Dendritic cell treated with granulocyte-macrophage colony-stimulating factor and Interleukin-4, amounts not matched to agents 40 ng/mL and 50 ng/mL, for 4 days (primary cell): Measurements from ENCODE around the gene UNC13B.
A peak's percentile ranks its signal among the peaks of the same experiment; 100 is the strongest.

ENCODE experiments used
- H3K27ac Mint-ChIP-seq: one replicate; pipeline ENCODE4 v1.8.0; 2022; ENCODE audit warnings: mild to moderate bottlenecking, mixed read lengths
- H3K27me3 Mint-ChIP-seq: one replicate; pipeline ENCODE4 v1.8.0; 2022; ENCODE audit warnings: mild to moderate bottlenecking, mixed read lengths
- H3K36me3 Mint-ChIP-seq: one replicate; pipeline ENCODE4 v1.8.0; 2022; ENCODE audit warnings: low read depth, mixed read lengths
- H3K4me1 Mint-ChIP-seq: one replicate; pipeline ENCODE4 v1.8.0; 2022; ENCODE audit warnings: low read depth, mixed read lengths
- H3K4me3 Mint-ChIP-seq: one replicate; pipeline ENCODE4 v1.8.0; 2022; ENCODE audit warnings: mild to moderate bottlenecking, moderate library complexity, mixed read lengths
- H3K9me3 Mint-ChIP-seq: one replicate; pipeline ENCODE4 v1.8.0; 2022; ENCODE audit warnings: mixed read lengths
- intact Hi-C: fragments of 100-400 bp; cut with micrococcal nuclease; formaldehyde crosslinking; loops from one replicate; pipeline ENCODE4 v1.15.0; 2022

The UNC13B gene

DNA sequence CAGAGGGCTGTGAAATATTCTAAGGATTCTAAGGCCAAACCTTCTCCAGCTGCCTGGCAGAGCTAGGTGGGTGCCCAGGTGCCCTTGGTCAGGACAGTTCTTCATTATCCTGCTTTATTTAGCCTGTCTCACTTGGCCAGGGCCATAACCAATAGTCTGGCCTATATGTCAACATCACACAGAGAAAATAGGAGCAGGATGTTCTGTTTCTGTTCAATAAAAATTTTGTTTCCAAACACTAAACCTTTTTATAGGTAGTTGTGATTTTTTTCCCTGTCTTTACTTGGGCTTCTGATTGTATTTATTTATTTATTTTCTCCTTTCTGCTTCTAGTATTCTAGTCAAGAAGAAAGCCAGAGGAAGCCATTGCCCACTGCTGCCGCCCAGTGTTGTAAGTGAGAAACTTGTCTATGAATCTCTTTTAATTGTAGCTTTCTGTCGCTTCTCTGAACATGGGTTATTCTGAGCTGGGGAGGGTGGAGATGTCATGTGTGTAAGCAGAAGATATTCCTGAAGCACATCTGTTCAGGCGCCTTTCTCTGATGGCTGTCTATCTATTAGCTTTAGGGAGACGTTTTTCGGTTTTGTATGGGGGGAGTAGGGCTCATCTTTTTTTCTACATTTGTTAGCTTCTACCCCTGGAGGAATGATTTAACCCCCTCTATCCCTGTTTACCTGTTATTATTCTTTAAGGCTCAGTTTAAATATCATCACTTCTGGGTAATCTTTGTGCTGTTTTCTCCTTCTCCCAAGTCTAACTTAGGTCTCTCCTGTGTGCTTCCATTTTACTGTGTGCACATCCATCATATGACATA, 97.1 kb downstream of the UNC13B start:
- H3K4me1 Mint-ChIP-seq: peaks cover 5% of the 10 kb centered on the region
- no peaks in the 10 kb centered on the region for H3K9me3 Mint-ChIP-seq
- intact Hi-C loops: loop anchor here (1.0 to 5.0 kb wide), 2 partner anchors 142 to 362 kb away; a partner anchor contains a TSS
- no peaks in the 10 kb centered on the region for H3K36me3 Mint-ChIP-seq
- no peak overlapping the region for H3K4me3 Mint-ChIP-seq
- H3K27ac Mint-ChIP-seq: no peak overlapping the region
- no peaks in the 10 kb centered on the region for H3K27me3 Mint-ChIP-seq

DNA sequence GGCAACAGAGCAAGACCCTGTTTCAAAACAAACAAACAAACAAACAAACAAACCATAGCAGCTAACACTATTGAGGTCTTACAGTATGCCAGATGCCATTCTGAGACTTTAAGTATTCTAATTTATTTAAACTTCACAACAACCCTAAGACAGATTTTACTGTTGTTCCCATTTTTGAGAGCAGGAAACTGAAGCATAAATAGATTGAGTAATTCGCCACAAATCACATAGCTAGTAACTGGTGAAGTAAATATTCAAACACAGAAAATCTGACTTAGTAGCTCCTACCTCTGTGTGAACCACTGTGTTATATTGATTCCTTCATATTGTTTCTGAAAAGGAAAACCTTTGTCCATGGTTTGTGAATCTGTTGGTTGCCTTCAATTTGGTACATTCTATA, 98.4 kb downstream of the UNC13B start:
- intact Hi-C loops: no loop called here
- Mint-ChIP-seq H3K36me3 (no peaks in the 10 kb centered on the region), H3K27me3 (no peaks in the 10 kb centered on the region), H3K9me3 (no peaks in the 10 kb centered on the region), H3K4me1 (peaks cover 5% of the 10 kb centered on the region), H3K27ac (no peak overlapping the region), H3K4me3 (no peak overlapping the region)

DNA sequence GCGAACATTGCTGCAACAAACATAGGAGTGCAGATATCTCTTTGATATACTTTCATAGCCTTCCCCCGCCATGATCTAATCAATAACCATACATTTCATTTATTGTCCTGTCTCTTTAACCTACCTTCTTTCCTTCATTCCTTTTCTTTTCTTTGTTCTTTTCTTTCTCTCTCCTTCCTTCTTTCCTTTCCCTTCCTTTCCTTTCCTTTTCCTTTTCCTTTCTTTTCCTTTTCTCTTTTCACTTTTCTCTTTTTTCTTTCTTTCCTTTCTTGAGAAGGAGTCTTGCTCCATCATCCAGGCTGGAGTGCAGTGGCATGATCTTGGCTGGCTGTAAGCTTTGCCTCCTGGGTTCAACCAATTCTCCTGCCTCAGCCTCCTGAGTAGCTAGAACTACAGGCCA, 100.3 kb downstream of the UNC13B start:
- H3K9me3 Mint-ChIP-seq: no peaks in the 10 kb centered on the region
- no peaks in the 10 kb centered on the region for H3K27me3 Mint-ChIP-seq
- peak overlapping the region; percentile 3 for H3K27ac Mint-ChIP-seq
- H3K4me1 Mint-ChIP-seq: peaks cover 5% of the 10 kb centered on the region
- H3K36me3 Mint-ChIP-seq: no peaks in the 10 kb centered on the region
- intact Hi-C loops: no loop called here
- H3K4me3 Mint-ChIP-seq: no peak overlapping the region

DNA sequence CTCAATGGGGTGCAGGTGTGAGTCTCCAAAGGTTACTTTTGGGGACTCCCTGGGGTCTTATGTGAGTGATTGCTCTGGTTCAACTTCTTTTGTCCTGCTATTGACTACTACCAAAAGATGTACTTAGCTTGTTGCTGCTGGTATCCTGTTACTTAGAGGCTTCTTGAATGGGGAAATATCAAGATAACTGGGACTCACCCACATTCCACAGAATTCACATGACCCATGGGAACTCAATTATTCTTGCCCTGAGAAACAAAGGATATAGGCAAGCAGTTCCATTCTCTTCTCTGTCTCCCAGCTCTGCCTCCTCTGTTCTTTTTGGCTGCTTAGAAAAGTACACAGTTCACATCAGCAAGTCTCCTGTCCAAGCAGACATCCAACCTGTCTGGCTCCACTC, 105.9 kb downstream of the UNC13B start:
- Mint-ChIP-seq H3K27me3 (no peaks in the 10 kb centered on the region), H3K4me3 (no peak overlapping the region), H3K27ac (no peak overlapping the region), H3K9me3 (no peaks in the 10 kb centered on the region), H3K4me1 (peaks cover 13% of the 10 kb centered on the region), H3K36me3 (no peaks in the 10 kb centered on the region)
- intact Hi-C loops: no loop called here

DNA sequence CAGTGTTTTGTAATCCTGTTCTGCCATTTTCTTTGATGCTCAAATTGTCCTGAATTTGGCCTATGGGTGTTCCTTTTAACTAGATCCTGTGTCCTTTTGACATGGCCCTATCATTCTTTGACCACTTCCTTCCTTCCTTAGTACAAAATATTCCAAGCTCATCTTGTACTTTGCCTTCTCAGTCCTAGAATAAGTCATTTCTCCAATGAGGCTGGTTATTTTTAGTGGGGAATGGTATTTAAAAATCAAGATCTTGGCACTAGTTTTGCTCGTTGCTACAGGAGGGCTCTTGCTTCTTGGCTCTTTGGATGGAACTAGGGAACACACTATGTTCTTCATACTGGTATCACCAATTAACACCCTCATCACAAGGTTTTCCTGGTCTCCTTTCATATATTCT, 108.1 kb downstream of the UNC13B start:
- intact Hi-C loops: no loop called here
- no peak overlapping the region for H3K4me3 Mint-ChIP-seq
- H3K27ac Mint-ChIP-seq: no peak overlapping the region
- H3K36me3 Mint-ChIP-seq: no peaks in the 10 kb centered on the region
- peaks cover 13% of the 10 kb centered on the region for H3K4me1 Mint-ChIP-seq
- H3K9me3 Mint-ChIP-seq: no peaks in the 10 kb centered on the region
- H3K27me3 Mint-ChIP-seq: no peaks in the 10 kb centered on the region

DNA sequence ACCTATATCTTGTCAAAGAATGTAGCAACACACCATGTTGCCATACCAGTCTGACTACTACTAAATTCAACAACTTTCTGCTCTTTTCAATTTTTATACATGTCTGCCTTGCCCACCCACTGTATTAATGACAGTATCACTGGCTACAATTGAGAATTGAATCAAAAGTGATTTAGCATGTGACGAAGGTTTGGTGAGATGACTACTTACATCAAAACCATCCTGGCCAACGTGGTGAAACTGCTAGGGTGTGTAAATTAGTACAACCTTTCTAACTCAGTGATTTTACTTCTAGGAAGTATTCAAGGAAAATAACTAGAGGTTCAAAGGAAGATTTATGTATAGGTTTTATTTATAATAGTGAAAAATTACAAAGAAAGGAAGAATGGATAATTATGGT, 109.8 kb downstream of the UNC13B start:
- Mint-ChIP-seq H3K27ac (no peak overlapping the region), H3K4me3 (no peak overlapping the region), H3K4me1 (peaks cover 22% of the 10 kb centered on the region), H3K27me3 (no peaks in the 10 kb centered on the region), H3K36me3 (no peaks in the 10 kb centered on the region), H3K9me3 (no peaks in the 10 kb centered on the region)
- intact Hi-C loops: no loop called here

DNA sequence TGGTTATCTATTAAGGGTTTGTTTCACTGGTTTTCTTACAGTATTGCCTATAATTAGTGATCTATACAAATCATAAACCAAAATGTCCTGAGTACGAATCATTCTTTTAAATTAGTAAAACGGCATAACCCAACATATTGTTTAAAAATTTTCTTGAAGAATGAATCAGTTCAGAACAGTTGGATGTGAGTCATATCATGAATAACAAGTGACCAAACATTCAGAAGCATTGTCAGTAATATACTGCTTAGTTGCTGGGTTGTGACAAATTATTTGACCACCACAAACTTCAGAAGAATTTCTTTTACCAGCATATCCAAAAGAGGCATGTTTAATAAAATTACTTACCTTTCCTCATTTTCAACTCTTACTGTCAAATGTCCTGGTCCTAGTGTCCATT, 111.2 kb downstream of the UNC13B start:
- no peaks in the 10 kb centered on the region for H3K27me3 Mint-ChIP-seq
- no peak overlapping the region for H3K4me3 Mint-ChIP-seq
- no peaks in the 10 kb centered on the region for H3K36me3 Mint-ChIP-seq
- H3K4me1 Mint-ChIP-seq: peaks cover 15% of the 10 kb centered on the region
- no peaks in the 10 kb centered on the region for H3K9me3 Mint-ChIP-seq
- H3K27ac Mint-ChIP-seq: no peak overlapping the region
- intact Hi-C loops: no loop called here

DNA sequence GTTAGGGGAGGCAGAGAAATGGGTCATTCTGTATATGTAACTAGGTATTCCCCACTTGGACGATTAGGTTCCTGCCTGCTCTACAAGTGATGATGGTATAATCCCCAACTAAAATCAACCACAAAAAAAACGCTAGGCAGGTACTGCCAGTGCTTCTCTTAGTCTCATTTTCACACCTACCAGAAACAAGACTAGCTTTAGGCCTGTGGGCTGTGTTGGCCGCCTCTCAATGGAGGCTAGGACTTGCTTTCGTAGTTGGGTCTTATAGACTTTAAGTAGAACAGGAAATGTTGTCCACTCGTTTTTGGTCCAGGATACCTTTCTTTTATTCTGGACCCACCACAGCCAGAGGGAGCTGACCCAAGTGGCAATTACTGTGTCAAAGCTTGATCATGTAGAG, 111.8 kb downstream of the UNC13B start:
- H3K4me3 Mint-ChIP-seq: no peak overlapping the region
- no peaks in the 10 kb centered on the region for H3K27me3 Mint-ChIP-seq
- no peaks in the 10 kb centered on the region for H3K9me3 Mint-ChIP-seq
- H3K4me1 Mint-ChIP-seq: peaks cover 13% of the 10 kb centered on the region
- intact Hi-C loops: no loop called here
- no peak overlapping the region for H3K27ac Mint-ChIP-seq
- H3K36me3 Mint-ChIP-seq: no peaks in the 10 kb centered on the region

DNA sequence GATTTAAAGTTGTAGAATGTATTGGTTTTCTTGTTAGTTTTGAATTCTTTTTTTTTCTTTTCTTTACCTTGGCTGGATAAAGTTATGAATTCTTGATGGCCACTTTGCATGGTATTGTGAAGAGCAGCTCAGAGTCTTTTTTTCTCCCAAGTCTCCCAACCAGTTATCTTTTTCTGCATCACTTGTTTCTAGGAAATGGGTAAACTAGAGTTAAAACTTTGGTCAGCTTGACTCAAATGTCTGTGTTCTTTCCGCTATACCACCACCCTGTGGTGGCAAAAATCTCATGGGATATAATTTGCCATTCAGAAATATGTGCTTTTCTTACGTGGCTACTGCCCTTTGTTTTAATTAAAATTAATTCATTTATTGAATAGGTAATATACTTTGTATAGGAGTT, 113.2 kb downstream of the UNC13B start:
- Mint-ChIP-seq H3K36me3 (no peaks in the 10 kb centered on the region), H3K27ac (no peak overlapping the region), H3K27me3 (no peaks in the 10 kb centered on the region), H3K9me3 (no peaks in the 10 kb centered on the region), H3K4me3 (no peak overlapping the region), H3K4me1 (peaks cover 9% of the 10 kb centered on the region)
- intact Hi-C loops: no loop called here

DNA sequence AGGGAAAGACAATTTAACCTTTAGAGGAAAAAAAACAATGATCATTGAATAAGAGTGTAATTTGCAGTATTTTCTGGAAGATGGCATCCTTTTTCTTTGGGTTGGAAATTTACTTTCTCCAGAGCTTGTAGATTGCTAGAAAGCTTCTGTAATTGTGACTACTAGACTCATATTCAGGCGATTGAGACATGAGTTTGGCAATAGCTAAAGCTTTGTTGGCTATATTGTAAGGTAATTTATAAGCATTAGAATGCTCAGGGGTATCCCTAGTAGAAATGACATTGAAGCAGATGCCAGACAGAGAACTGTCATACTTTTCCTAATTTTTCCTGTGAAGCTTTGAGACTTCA, 115.3 kb downstream of the UNC13B start:
- Mint-ChIP-seq H3K9me3 (no peaks in the 10 kb centered on the region), H3K4me3 (no peak overlapping the region), H3K4me1 (peaks cover 9% of the 10 kb centered on the region), H3K27ac (no peak overlapping the region), H3K36me3 (no peaks in the 10 kb centered on the region), H3K27me3 (no peaks in the 10 kb centered on the region)
- intact Hi-C loops: no loop called here

DNA sequence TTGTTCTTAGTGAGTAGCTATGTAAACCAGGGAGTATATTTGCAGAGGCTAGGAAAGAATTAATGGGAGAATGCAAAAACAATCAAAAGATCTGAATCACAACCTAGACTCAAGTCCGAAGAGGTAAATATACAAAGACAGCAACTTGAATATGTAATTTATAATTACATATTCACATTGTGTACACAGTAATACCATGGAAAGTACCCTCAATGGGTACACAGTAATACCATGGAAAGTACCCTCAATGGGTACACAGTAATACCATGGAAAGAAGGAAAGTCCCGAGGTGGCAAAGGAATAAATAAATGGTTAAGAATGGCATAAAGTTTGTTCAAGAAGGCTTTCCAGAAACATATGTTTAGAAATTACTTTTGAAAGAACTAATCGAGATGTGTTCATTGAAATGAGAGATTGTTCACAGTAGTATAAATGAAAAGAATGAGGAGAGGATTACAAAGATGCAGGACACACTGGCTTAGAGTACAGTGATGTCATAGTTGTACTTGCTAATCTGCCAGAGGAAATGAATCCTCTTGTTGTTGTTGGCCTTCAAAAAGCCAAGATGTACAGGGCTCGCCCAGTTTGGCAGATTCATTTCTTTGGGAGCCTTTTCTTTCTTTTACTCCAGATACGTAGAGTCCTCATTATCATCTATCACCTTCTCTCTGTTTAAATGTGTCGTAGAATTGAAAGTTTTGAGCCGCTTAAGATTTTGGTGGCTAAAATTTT, 116.0 kb downstream of the UNC13B start:
- Mint-ChIP-seq H3K27me3 (no peaks in the 10 kb centered on the region), H3K27ac (no peak overlapping the region)

DNA sequence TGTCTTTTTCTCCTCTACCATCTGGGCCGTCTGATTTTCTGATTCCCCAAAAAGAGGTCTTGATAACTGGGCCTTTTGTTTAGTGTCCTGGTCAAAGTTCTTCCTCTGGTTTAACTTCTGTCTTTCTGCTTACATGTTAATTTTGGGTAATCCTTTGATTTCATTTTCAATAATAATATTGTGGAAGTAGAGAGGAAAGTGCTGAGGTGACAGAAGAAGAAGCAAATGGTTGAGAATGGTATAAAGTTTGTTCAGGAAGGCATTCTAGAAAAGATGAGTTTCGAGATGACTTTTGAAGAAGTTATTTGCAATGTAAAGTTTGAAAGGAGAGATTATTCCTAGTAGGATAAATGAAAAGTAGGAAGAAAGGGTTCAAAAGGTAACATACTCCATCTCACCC, 118.1 kb downstream of the UNC13B start:
- Mint-ChIP-seq H3K36me3 (no peaks in the 10 kb centered on the region), H3K27ac (no peak overlapping the region), H3K9me3 (no peaks in the 10 kb centered on the region), H3K4me3 (no peak overlapping the region), H3K4me1 (peaks cover 9% of the 10 kb centered on the region), H3K27me3 (no peaks in the 10 kb centered on the region)
- intact Hi-C loops: no loop called here

More for the DNA sequence above, 116.0 kb downstream of the UNC13B start:
- H3K36me3 Mint-ChIP-seq: no peaks in the 10 kb centered on the region
- H3K4me1 Mint-ChIP-seq: peaks cover 9% of the 10 kb centered on the region
- H3K9me3 Mint-ChIP-seq: no peaks in the 10 kb centered on the region
- H3K4me3 Mint-ChIP-seq: no peak overlapping the region
- intact Hi-C loops: no loop called here

DNA sequence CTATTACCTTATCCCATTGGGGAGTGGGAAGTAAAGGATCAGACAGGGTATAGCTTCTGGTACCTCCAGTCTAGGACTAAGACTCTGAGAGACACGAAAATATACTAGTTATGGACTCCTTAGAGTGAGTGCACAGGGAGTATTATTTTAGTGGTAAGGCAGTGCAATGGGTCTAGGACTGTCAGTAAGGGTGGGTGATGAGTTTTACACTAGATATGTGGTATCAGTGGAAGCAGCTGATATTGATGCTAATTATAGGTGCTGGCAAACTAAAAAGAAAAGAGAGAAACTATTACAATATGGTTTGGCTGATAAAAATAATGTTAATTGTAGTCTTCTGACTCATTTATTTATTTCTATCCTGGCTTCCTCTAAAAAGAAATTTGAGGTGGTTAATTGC, 118.6 kb downstream of the UNC13B start:
- H3K36me3 Mint-ChIP-seq: no peaks in the 10 kb centered on the region
- H3K9me3 Mint-ChIP-seq: no peaks in the 10 kb centered on the region
- H3K4me1 Mint-ChIP-seq: peaks cover 9% of the 10 kb centered on the region
- H3K27ac Mint-ChIP-seq: no peak overlapping the region
- intact Hi-C loops: no loop called here
- no peak overlapping the region for H3K4me3 Mint-ChIP-seq
- H3K27me3 Mint-ChIP-seq: no peaks in the 10 kb centered on the region

DNA sequence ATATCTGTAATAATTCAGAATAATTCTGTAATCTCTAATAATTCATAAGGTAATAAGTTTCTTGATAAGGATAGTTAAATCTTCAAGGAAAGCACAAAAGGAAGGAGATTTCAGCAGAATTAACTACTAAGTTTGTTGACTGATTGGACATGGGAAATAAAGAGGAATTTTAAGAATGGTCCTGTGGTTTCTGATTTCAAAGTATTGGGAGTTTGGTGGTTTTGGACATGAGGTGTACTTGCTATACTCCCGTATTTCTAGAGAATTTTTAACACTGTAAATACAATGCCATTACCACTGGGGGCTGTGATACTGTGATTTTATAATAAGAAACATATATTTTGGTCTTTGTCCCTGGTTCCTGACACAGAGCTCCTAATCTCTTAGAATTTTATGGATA, 123.9 kb downstream of the UNC13B start:
- no peaks in the 10 kb centered on the region for H3K4me1 Mint-ChIP-seq
- no peaks in the 10 kb centered on the region for H3K36me3 Mint-ChIP-seq
- no peaks in the 10 kb centered on the region for H3K27me3 Mint-ChIP-seq
- H3K27ac Mint-ChIP-seq: no peak overlapping the region
- peaks cover 19% of the 10 kb centered on the region for H3K9me3 Mint-ChIP-seq
- intact Hi-C loops: no loop called here
- H3K4me3 Mint-ChIP-seq: no peak overlapping the region

DNA sequence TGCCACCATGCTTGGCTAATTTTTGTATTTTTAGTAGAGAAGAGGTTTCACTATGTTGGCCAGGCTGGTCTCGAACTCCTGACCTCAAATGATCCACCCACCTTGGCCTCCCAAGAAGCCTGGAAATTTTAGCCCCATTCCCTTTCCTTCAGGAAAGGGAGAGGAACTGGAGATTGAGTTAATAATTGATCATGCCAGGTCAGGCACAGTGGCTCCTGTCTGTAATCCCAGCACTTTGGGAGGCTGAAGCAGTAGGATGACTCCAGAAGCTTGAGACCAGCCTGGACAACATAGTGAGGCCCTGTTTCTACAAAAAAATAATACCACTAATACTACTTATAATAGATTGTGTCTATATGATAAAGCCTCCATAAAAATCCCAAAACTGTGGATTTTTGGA, 124.6 kb downstream of the UNC13B start:
- H3K4me1 Mint-ChIP-seq: no peaks in the 10 kb centered on the region
- no peak overlapping the region for H3K27ac Mint-ChIP-seq
- H3K36me3 Mint-ChIP-seq: no peaks in the 10 kb centered on the region
- H3K27me3 Mint-ChIP-seq: no peaks in the 10 kb centered on the region
- H3K9me3 Mint-ChIP-seq: peaks cover 19% of the 10 kb centered on the region
- no peak overlapping the region for H3K4me3 Mint-ChIP-seq
- intact Hi-C loops: no loop called here
